Measurements from ENCODE around the gene EOLA1. TPM values are rescaled to one million over a fixed set of nuclear protein-coding genes. Genes with fewer than 3 reads are reported as not detected.
"Not testable (repeated sequence)": the region's sequence is repeated elsewhere in the genome, so short reads cannot be mapped to it uniquely, and the experiment has no call there.

Gene EOLA1
- total RNA-seq, 1 donor from 2014 or later, result 5.6 TPM

- H3K9me3 ChIP-seq; intact Hi-C loops (cut with DNase I); H3K4me1 ChIP-seq; H3K27ac ChIP-seq; DNase-seq (ENCODE audit: low spot score in 2 of 2); H3K36me3 ChIP-seq; H3K4me3 ChIP-seq; H3K27me3 ChIP-seq: not testable (repeated sequence)
Measured at GRCh38 chrX:149555251-149555650, 14.4 kb downstream of the EOLA1 start.

GRCh38 chrX:149563359-149563758 lies 22.5 kb downstream of the EOLA1 start:
- peaks cover 0 to 3% of the 10 kb centered on the region in 2 donors for H3K4me1 ChIP-seq
- H3K27ac ChIP-seq, result no peak overlapping the region
- no peak for TF ChIP-seq CTCF (IDR thresholded peaks at IDR 0.05)
- DNase-seq (ENCODE audit: low spot score in 2 of 2), result no peak
- no peaks in the 10 kb centered on the region for H3K9me3 ChIP-seq
- H3K36me3 ChIP-seq, result no peaks in the 10 kb centered on the region
- intact Hi-C loops (cut with DNase I), result no loop called here
- H3K27me3 ChIP-seq, result no peaks in the 10 kb centered on the region
- H3K4me3 ChIP-seq, result no peak overlapping the region

- no peaks in the 10 kb centered on the region for H3K27me3 ChIP-seq
- DNase-seq (ENCODE audit: low spot score in 2 of 2), result no peak
- H3K4me1 ChIP-seq, result peaks cover 0 to 6% of the 10 kb centered on the region in 2 donors
- H3K4me3 ChIP-seq, result no peak overlapping the region
- TF ChIP-seq CTCF (IDR thresholded peaks at IDR 0.05), result no peak
- intact Hi-C loops (cut with DNase I), result no loop called here
- no peaks in the 10 kb centered on the region for H3K9me3 ChIP-seq
- H3K36me3 ChIP-seq, result no peaks in the 10 kb centered on the region
- H3K27ac ChIP-seq, result peak overlapping the region in 1 of 2 donors; percentile 52
Measured at GRCh38 chrX:149567621-149568417, 27.0 kb downstream of the EOLA1 start.

GRCh38 chrX:149568701-149569296 lies 28.0 kb downstream of the EOLA1 start:
- no peak for DNase-seq (ENCODE audit: low spot score in 2 of 2)
- peaks cover 0 to 6% of the 10 kb centered on the region in 2 donors for H3K4me1 ChIP-seq
- no peaks in the 10 kb centered on the region for H3K27me3 ChIP-seq
- H3K27ac ChIP-seq, result peak overlapping the region in 1 of 2 donors; percentile 52
- intact Hi-C loops (cut with DNase I), result no loop called here
- no peak overlapping the region for H3K4me3 ChIP-seq
- H3K36me3 ChIP-seq, result no peaks in the 10 kb centered on the region
- TF ChIP-seq CTCF (IDR thresholded peaks at IDR 0.05), result no peak
- no peaks in the 10 kb centered on the region for H3K9me3 ChIP-seq

- TF ChIP-seq CTCF (IDR thresholded peaks at IDR 0.05), result no peak
- H3K27me3 ChIP-seq, result no peaks in the 10 kb centered on the region
- H3K4me1 ChIP-seq, result peaks cover 0 to 6% of the 10 kb centered on the region in 2 donors
- no peaks in the 10 kb centered on the region for H3K36me3 ChIP-seq
- no peaks in the 10 kb centered on the region for H3K9me3 ChIP-seq
- H3K4me3 ChIP-seq, result no peak overlapping the region
- intact Hi-C loops (cut with DNase I), result no loop called here
- DNase-seq (ENCODE audit: low spot score in 2 of 2), result no peak
- no peak overlapping the region for H3K27ac ChIP-seq
Measured at GRCh38 chrX:149569770-149570169, 29.0 kb downstream of the EOLA1 start.

- TF ChIP-seq CTCF (IDR thresholded peaks at IDR 0.05), result no peak
- Histone ChIP-seq H3K36me3 (no peaks in the 10 kb centered on the region), H3K4me1 (peaks cover 0 to 6% of the 10 kb centered on the region in 2 donors), H3K27me3 (no peaks in the 10 kb centered on the region), H3K27ac (no peak overlapping the region), H3K9me3 (no peaks in the 10 kb centered on the region), H3K4me3 (no peak overlapping the region)
- intact Hi-C loops (cut with DNase I), result no loop called here
- no peak for DNase-seq (ENCODE audit: low spot score in 2 of 2)
Measured at GRCh38 chrX:149570668-149571067, 29.9 kb downstream of the EOLA1 start.

Data from ascending aorta (tissue), 2 donors.